Omental fat pad (tissue), 4 donors: Measurements from ENCODE around the gene ACTL6A. TPM values are rescaled to one million over a fixed set of nuclear protein-coding genes. Genes with fewer than 3 reads are reported as not detected.

Experiments used
- ATAC-seq: fragments of 150-250 bp; one replicate; pipeline ENCODE4 v1.9.1; 2016; ENCODE audit warnings: mild to moderate bottlenecking, moderate library complexity; ENCODE audit not compliant: low FRiP score
- DNase-seq: peaks from one replicate; pipeline ENCODE4 v3.0.0-alpha.2; 2019; ENCODE audit warnings: low spot score
- total RNA-seq, 4 donors: library from RNA; depleted of rRNA; stranded (reverse); fragments of >200 nt; gene quantifications; one replicate each; pipeline ENCODE4 v1.1.0, GENCODE V29; 2016
- TF ChIP-seq, protein P1 (sequence below), 3 donors: fragments of 450-650 bp; IDR thresholded peaks; one replicate each; pipeline ENCODE4 v1.5.1; 2016 to 2017; ENCODE audit warnings: antibody characterized with exemption in 3 of 3, mild to moderate bottlenecking in 3 of 3, moderate library complexity in 2 of 3

Gene ACTL6A
- total RNA-seq, 4 donors from 2014 or later: 25.6 to 50.4 (median 33.4) TPM

DNA sequence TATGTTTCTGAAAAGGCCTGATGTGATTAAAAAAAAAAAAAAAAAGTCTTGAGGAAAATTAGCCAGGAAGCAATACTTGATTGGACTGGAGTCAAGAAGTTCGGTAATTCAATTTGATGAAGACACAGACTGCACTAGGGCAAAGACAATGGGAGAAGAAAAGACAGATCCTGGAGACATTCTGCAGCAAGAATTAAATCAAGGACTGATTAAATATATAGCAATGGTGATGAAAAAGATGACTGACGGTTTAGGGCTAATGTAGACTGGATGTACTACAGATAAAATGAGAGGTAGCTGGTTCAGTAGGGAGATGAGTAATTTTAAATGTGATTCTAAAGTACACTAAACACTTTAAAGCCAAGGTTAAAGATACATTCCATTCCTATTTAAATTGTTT, 27.9 kb downstream of the ACTL6A start:
- no peak for ATAC-seq
- TF ChIP-seq, protein P1, sequence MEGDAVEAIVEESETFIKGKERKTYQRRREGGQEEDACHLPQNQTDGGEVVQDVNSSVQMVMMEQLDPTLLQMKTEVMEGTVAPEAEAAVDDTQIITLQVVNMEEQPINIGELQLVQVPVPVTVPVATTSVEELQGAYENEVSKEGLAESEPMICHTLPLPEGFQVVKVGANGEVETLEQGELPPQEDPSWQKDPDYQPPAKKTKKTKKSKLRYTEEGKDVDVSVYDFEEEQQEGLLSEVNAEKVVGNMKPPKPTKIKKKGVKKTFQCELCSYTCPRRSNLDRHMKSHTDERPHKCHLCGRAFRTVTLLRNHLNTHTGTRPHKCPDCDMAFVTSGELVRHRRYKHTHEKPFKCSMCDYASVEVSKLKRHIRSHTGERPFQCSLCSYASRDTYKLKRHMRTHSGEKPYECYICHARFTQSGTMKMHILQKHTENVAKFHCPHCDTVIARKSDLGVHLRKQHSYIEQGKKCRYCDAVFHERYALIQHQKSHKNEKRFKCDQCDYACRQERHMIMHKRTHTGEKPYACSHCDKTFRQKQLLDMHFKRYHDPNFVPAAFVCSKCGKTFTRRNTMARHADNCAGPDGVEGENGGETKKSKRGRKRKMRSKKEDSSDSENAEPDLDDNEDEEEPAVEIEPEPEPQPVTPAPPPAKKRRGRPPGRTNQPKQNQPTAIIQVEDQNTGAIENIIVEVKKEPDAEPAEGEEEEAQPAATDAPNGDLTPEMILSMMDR (IDR thresholded peaks at IDR 0.05): no peak
- DNase-seq: no peak

DNA sequence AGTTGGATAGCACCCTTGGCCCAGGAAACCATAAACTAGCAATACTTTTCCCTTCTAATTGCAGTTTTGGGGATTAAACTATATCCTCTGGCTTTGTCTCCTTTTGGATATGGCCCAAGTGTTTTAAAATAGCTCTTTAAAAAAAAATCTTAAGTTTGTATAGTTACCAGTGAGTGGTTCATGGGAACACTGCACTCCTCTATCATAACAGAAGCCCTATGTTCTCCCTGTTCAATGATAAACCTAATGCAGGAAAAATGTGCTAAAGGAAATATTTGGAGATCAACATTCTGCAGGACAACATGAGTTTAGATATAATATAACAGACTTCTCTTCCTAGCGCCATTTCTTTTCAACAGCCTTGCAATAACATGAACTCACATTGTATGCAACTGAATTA, 28.6 kb downstream of the ACTL6A start:
- no peak for DNase-seq
- ATAC-seq: no peak
- TF ChIP-seq, protein P1 (IDR thresholded peaks at IDR 0.05): no peak

DNA sequence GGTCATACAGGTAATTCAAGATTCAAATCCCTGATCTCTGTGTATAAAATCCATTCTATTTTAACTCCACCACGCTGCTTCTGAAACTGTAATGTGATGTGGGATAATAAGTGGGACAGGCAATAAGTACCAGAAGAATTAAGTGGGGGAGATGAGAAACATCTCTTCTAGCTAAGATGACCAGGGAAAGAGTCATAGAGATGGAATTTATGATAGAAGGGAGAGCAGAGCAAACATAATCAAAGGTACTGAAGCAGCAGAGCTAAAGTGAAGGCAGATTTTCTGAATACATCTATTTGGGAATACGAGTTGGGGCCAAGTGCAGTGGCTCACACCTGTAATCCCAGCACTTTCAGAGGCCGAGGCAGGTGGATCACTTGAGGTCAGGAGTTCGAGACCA, 36.8 kb downstream of the ACTL6A start:
- no peak for DNase-seq
- no peak for ATAC-seq
- TF ChIP-seq, protein P1 (IDR thresholded peaks at IDR 0.05): no peak

DNA sequence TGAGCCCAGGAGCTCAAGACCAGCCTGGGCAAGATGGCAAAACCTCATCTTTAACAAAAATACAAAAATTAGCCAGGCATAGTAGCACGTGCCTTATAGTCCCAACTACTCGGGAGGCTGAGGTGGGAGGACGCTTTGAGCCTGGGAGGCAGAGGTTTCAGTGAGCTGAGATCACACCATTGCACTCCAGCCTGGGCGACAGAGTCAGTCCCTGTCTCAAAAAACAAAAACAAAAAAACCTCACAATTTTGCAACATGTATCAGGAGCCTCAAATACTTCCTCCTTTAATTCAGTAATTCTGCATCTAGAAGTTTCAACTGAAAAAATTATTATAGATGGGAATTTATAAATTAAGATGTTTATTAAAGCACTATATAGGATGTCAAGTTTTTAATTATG, 40.6 kb downstream of the ACTL6A start:
- DNase-seq: no peak
- TF ChIP-seq, protein P1 (IDR thresholded peaks at IDR 0.05): no peak
- ATAC-seq: no peak

DNA sequence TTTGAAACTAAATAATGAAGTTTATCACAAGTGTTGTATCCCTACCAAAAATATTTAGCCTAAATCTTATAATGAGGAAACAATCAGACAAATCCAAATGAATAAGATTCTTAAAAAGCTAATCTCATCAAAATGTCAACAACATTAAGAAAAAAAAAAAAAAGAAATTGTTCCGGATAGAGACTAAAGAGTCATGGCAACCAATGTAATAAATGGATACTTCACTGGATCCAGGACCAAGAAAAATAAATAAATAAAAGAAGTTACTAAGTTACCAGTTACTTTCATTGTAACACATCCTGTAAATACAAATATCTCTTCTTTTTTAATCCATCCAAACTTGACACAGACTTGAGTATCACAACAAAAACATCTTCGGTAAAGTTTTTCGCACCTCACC, 41.1 kb downstream of the ACTL6A start:
- TF ChIP-seq, protein P1 (IDR thresholded peaks at IDR 0.05): no peak
- DNase-seq (no peak), ATAC-seq (no peak)

GRCh38 chr3:179604321-179605078, 41.8 kb downstream of the ACTL6A start, which contains the start of the genes MRPL47 and NDUFB5:
MRPL47 (minus strand) TSS chr3:179604638; CDS start chr3:179604624, 14 bp downstream.
NDUFB5 (plus strand) TSS chr3:179604794; CDS start chr3:179604816, 22 bp downstream.
- TF ChIP-seq, protein P1 (IDR thresholded peaks at IDR 0.05): no peak
- ATAC-seq (peak; percentile 98), DNase-seq (peak; percentile 89)

DNA sequence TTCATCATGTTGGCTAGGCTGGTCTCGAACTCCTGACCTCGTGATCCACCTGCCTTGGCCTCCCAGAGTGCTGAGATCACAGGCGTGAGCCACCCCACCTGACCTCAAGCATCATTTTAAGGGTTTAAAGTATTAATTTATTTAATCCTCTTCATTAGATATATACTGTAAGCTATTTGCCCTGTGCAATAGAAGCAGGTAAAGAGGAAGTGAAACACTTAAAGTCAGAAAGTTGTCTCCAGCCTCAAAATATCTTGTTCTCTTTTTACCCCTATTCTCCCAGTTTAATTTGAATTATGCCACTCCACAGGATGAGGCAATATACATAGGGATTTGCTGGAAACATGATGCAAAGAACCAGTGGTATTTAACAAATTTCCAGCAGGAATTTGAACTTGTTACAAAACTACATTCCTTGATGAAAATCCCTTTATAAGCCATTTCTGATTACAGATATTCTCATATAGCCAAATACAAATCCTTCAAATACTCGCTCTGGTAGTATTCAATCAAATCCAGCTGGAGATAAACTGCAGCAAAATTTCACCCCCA, 43.9 kb downstream of the ACTL6A start:
- ATAC-seq: no peak
- TF ChIP-seq, protein P1 (IDR thresholded peaks at IDR 0.05): no peak
- DNase-seq: no peak
